ACC112 (cell line): ENCODE results near the gene BCAP29.

Experiments
- H2AFZ ChIP-seq: fragments of 200-600 bp; sonication (generic); one replicate; pipeline ENCODE4 v1.6.0; 2017; ENCODE audit warnings: antibody characterized with exemption, low read length; ENCODE audit not compliant: unreplicated experiment
- H3K27ac ChIP-seq: fragments of 200-600 bp; sonication (generic); 2 replicates; pipeline ENCODE4 v1.5.1; 2014; ENCODE audit warnings: low read depth, mild to moderate bottlenecking, antibody characterized with exemption, low read length, moderate library complexity
- H3K27me3 ChIP-seq: fragments of 200-600 bp; sonication (generic); 2 replicates; pipeline ENCODE4 v1.6.1; 2014; ENCODE audit warnings: mild to moderate bottlenecking, antibody characterized with exemption, low read length, moderate library complexity, mixed read lengths; ENCODE audit not compliant: insufficient read depth
- H3K36me3 ChIP-seq: fragments of 200-600 bp; sonication (generic); 2 replicates; pipeline ENCODE4 v1.6.1; 2016; ENCODE audit warnings: mild to moderate bottlenecking, antibody characterized with exemption, low read length, moderate library complexity, mixed read lengths; ENCODE audit not compliant: insufficient read depth
- H3K4me1 ChIP-seq: fragments of 200-600 bp; sonication (generic); one replicate; pipeline ENCODE4 v1.6.1; 2016; ENCODE audit warnings: low read length, mixed read lengths; ENCODE audit not compliant: insufficient read depth, unreplicated experiment, control insufficient read depth
- H3K4me3 ChIP-seq: fragments of 200-600 bp; sonication (generic); 2 replicates; pipeline ENCODE4 v1.5.1; 2014; ENCODE audit warnings: mild to moderate bottlenecking, low read depth, low read length
- H3K79me2 ChIP-seq: fragments of 200-600 bp; sonication (generic); one replicate; pipeline ENCODE4 v1.6.0; 2016; ENCODE audit warnings: low read length; ENCODE audit not compliant: control insufficient read depth, unreplicated experiment, insufficient read depth

Gene BCAP29

DNA sequence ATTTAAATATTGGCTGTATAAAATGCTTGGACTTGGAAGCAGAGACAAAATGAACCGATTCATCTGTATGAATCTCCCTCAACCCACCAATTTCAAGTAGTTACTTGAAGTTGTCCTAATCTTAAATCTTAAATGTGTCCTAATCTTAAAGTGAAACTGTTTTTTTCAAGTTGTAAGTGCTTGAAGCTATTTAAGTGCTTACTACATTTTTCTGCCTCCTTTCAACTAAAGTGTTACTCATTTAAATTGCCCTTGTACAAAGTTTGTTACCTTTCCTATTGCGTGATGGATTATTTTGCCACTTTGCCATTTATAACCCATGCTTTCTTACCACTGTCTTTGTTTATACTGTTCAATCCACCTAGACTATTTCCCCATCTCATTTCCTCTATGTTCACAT, 2.8 kb downstream of the BCAP29 start:
- H3K27me3 ChIP-seq = no peaks in the 10 kb centered on the region
- H3K36me3 ChIP-seq = peaks cover 25% of the 10 kb centered on the region
- H3K79me2 ChIP-seq = peaks cover 40% of the 10 kb centered on the region
- peak overlapping the region; percentile 1; the same call in 1 of the 2 replicates for H3K4me3 ChIP-seq
- peaks cover 14% of the 10 kb centered on the region for H3K4me1 ChIP-seq
- no peak overlapping the region for H3K27ac ChIP-seq
- H2AFZ ChIP-seq = no peak overlapping the region

- H2AFZ ChIP-seq = no peak overlapping the region
- H3K4me1 ChIP-seq = peaks cover 14% of the 10 kb centered on the region
- peaks cover 25% of the 10 kb centered on the region for H3K36me3 ChIP-seq
- H3K27ac ChIP-seq = no peak overlapping the region
- H3K4me3 ChIP-seq = no peak overlapping the region
- peaks cover 35% of the 10 kb centered on the region for H3K79me2 ChIP-seq
- H3K27me3 ChIP-seq = no peaks in the 10 kb centered on the region
Observed at GRCh38 chr7:107584716-107585115, 4.7 kb downstream of the BCAP29 start.

DNA sequence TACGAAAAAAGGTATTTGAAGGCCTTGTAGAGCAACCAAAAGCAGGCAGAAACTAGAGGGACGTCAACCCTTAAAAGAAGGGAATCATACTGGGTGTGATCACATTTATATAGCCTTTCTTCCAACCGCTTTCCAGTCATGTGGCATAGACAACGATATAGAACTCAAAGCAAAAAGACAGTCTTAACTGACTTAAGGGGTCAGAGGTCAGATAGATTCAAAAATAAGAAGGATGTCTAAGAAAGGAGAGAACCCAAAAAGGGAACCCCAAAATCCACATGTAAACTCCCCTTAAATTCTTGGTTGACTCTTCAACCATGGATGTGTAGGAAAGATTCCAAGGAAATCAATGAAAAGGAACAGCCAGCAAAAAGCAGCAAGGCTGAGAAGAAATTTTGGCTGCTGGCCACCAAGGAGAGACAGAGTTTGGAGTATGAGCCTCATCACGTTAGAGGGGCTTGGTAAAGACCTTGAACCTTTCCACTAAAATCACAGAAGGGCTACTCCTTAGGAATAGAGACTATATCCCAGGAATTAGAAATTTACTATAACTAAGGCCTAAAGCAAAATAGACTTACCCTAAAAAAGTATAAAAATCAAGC, 8.6 kb downstream of the BCAP29 start:
- Histone ChIP-seq H3K4me1 (peaks cover under 1% of the 10 kb centered on the region), H3K27ac (no peak overlapping the region), H3K4me3 (no peak overlapping the region), H3K36me3 (peaks cover 29% of the 10 kb centered on the region), H3K79me2 (peaks cover 7% of the 10 kb centered on the region), H2AFZ (no peak overlapping the region), H3K27me3 (no peaks in the 10 kb centered on the region)

GRCh38 chr7:107591421-107591820, 11.4 kb downstream of the BCAP29 start:
- no peak overlapping the region for H3K27ac ChIP-seq
- H3K4me3 ChIP-seq = no peak overlapping the region
- peaks cover 4% of the 10 kb centered on the region for H3K79me2 ChIP-seq
- no peaks in the 10 kb centered on the region for H3K27me3 ChIP-seq
- no peak overlapping the region for H2AFZ ChIP-seq
- peaks cover 14% of the 10 kb centered on the region; the same call in 1 of the 2 replicates for H3K36me3 ChIP-seq
- H3K4me1 ChIP-seq = peaks cover 26% of the 10 kb centered on the region

DNA sequence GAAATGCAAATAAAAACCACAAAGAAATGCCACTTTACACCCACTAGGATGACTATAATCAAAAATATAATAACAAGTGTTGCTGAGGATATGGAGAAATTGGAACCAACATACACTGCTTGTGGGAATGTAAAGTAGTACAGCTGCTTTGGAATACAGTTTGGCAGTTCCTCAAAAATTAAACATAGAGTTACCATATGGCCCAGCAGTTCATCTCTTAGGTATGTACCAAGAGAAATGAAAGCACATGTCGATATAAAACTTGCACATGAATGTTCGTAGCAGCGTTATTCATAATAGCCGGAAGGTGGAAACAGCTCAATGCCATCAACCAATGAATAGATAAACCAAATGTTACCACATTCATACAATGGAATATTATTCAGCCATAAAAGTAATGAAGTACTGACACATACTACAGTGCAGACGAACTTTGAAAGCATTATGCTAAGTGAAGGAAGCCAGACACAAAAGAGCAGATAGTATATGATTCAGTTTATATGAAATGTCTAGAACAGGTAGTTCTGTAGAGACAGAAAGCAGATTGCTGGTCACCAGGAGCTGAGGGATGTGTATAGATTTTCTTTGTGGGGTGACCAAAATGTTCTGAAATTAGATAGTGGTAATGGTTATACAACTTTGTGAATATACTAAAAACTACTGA, 12.4 kb downstream of the BCAP29 start:
- H3K79me2 ChIP-seq = no peaks in the 10 kb centered on the region
- no peak overlapping the region for H3K4me3 ChIP-seq
- peaks cover 32% of the 10 kb centered on the region for H3K4me1 ChIP-seq
- H3K27me3 ChIP-seq = no peaks in the 10 kb centered on the region
- H3K27ac ChIP-seq = no peak overlapping the region
- peaks cover 7% of the 10 kb centered on the region; the same call in 1 of the 2 replicates for H3K36me3 ChIP-seq
- no peak overlapping the region for H2AFZ ChIP-seq

- H3K36me3 ChIP-seq = 0 out of 2 replicates have a peak, but pooled peaks cover 4% of the 10 kb centered on the region
- H3K27ac ChIP-seq = no peak overlapping the region
- no peaks in the 10 kb centered on the region for H3K27me3 ChIP-seq
- H3K4me1 ChIP-seq = peaks cover 32% of the 10 kb centered on the region
- no peak overlapping the region for H2AFZ ChIP-seq
- no peak overlapping the region for H3K4me3 ChIP-seq
- no peaks in the 10 kb centered on the region for H3K79me2 ChIP-seq
Observed at GRCh38 chr7:107593025-107593410, 13.0 kb downstream of the BCAP29 start.

DNA sequence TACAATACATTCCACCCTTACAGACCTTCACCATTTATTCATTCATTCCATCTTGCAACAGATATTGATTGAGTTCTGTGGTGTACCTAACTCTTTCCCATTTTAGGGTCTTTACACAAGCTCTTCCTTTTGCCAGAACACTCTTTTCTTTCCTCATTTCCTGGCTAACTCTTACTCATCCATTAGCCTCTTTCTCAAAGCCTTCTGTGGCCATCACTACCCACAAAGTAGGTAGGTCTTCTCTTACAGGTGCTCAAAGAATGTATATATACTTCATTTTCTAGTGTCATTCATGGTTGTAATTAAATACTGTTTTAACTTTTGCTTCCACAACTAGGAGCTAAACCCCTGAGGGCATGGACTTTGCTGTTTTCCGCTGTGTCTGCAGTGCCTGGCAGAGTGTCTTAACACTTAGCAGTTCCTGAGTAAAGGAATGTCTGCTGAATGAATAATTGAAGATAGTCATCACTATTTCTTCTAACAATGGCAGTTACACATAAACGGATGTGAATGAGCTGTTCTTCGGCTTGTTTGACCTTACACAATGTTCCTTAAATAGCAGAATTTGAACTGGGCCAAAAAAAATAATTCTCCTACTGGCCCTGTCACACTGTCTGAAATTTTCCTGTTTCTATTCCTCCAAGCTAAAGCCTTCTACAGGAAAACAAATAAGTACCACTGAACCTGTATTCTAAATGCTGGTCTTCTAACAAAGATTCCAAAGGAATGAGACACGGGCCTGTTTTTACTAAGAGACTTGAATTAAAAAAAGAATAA, 15.1 kb downstream of the BCAP29 start:
- H3K4me3 ChIP-seq = peak overlapping the region; percentile 2; the same call in 1 of the 2 replicates
- no peaks in the 10 kb centered on the region for H3K27me3 ChIP-seq
- peak overlapping the region; percentile 81 for H3K27ac ChIP-seq
- H3K36me3 ChIP-seq = peaks cover 9% of the 10 kb centered on the region; the same call in 1 of the 2 replicates
- H2AFZ ChIP-seq = no peak overlapping the region
- peaks cover 32% of the 10 kb centered on the region for H3K4me1 ChIP-seq
- H3K79me2 ChIP-seq = no peaks in the 10 kb centered on the region

GRCh38 chr7:107596881-107597581, 17.0 kb downstream of the BCAP29 start:
- Histone ChIP-seq H3K79me2 (no peaks in the 10 kb centered on the region), H3K4me3 (no peak overlapping the region), H3K4me1 (peaks cover 32% of the 10 kb centered on the region), H3K27ac (no peak overlapping the region), H3K36me3 (peaks cover 8% of the 10 kb centered on the region; the same call in 1 of the 2 replicates), H3K27me3 (no peaks in the 10 kb centered on the region), H2AFZ (no peak overlapping the region)

DNA sequence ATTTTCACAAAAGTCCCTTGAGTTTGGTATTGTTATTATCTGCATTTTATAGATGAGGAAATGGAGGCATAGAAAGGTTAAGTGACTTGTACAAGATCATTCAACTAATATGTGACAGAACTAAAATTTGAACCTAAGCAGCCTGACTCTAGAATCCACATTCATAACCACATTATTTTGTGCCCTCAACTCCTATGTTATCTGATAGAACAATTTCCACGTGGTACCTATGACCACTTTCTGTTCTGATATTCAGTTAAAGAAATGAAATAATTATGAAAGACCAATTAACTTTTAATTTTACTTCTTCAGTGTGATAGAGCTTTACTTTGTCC, 17.5 kb downstream of the BCAP29 start:
- H3K4me3 ChIP-seq = no peak overlapping the region

GRCh38 chr7:107597953-107598352, 17.9 kb downstream of the BCAP29 start:
- no peak overlapping the region for H2AFZ ChIP-seq
- peaks cover 8% of the 10 kb centered on the region; the same call in 1 of the 2 replicates for H3K36me3 ChIP-seq
- no peak overlapping the region for H3K27ac ChIP-seq
- peaks cover 32% of the 10 kb centered on the region for H3K4me1 ChIP-seq
- no peak overlapping the region for H3K4me3 ChIP-seq
- no peaks in the 10 kb centered on the region for H3K27me3 ChIP-seq
- H3K79me2 ChIP-seq = no peaks in the 10 kb centered on the region

More for the DNA sequence above, 17.5 kb downstream of the BCAP29 start:
- Histone ChIP-seq H3K27me3 (no peaks in the 10 kb centered on the region), H3K27ac (no peak overlapping the region), H2AFZ (no peak overlapping the region), H3K36me3 (peaks cover 8% of the 10 kb centered on the region; the same call in 1 of the 2 replicates), H3K4me1 (peaks cover 32% of the 10 kb centered on the region), H3K79me2 (no peaks in the 10 kb centered on the region)
